ENCODE results near the gene MAGI2.
"Not testable (repeated sequence)": the region's sequence is repeated elsewhere in the genome, so short reads cannot be mapped to it uniquely, and the experiment has no call there.

Gene MAGI2

GRCh38 chr7:78024591-78024990, 1428.9 kb downstream of the MAGI2 start:
- no peak for DNase-seq (ENCODE audit: low spot score)

GRCh38 chr7:78023191-78023590, 1430.3 kb downstream of the MAGI2 start:
- DNase-seq (ENCODE audit: low spot score), result no peak

GRCh38 chr7:78022165-78022564, 1431.3 kb downstream of the MAGI2 start:
- no peak for DNase-seq (ENCODE audit: low spot score)

- no peak for DNase-seq (ENCODE audit: low spot score)
These were observed 1432.6 kb downstream of the MAGI2 start for GRCh38 chr7:78020874-78021249.

- DNase-seq (ENCODE audit: low spot score), result peak; percentile 54
These were observed 1433.2 kb downstream of the MAGI2 start for GRCh38 chr7:78020136-78020873.

GRCh38 chr7:78019447-78020135, 1433.9 kb downstream of the MAGI2 start:
- peak; percentile 76 for DNase-seq (ENCODE audit: low spot score)

GRCh38 chr7:78018641-78019446, 1434.6 kb downstream of the MAGI2 start:
- DNase-seq (ENCODE audit: low spot score), result no peak

GRCh38 chr7:78017591-78018100, 1435.8 kb downstream of the MAGI2 start:
- no peak for DNase-seq (ENCODE audit: low spot score)

GRCh38 chr7:78015574-78016260, 1437.8 kb downstream of the MAGI2 start:
- DNase-seq (ENCODE audit: low spot score), result no peak

- no peak for DNase-seq (ENCODE audit: low spot score)
These were observed 1439.1 kb downstream of the MAGI2 start for GRCh38 chr7:78014401-78014800.

- no peak for DNase-seq (ENCODE audit: low spot score)
These were observed 1440.1 kb downstream of the MAGI2 start for GRCh38 chr7:78013386-78013785.

- DNase-seq (ENCODE audit: low spot score), result no peak
These were observed 1441.8 kb downstream of the MAGI2 start for GRCh38 chr7:78011642-78012041.

GRCh38 chr7:78007231-78007630, 1446.2 kb downstream of the MAGI2 start:
- DNase-seq (ENCODE audit: low spot score), result no peak

GRCh38 chr7:78006063-78006755, 1447.3 kb downstream of the MAGI2 start:
- DNase-seq (ENCODE audit: low spot score), result no peak

- DNase-seq (ENCODE audit: low spot score), result no peak
These were observed 1450.8 kb downstream of the MAGI2 start for GRCh38 chr7:78002715-78003114.

- DNase-seq (ENCODE audit: low spot score), result no peak
These were observed 1451.4 kb downstream of the MAGI2 start for GRCh38 chr7:78002021-78002420.

- DNase-seq (ENCODE audit: low spot score), result not testable (repeated sequence)
These were observed 1454.3 kb downstream of the MAGI2 start for GRCh38 chr7:77999168-77999567.

GRCh38 chr7:77995717-77996116, 1457.8 kb downstream of the MAGI2 start:
- peak; percentile 20 for DNase-seq (ENCODE audit: low spot score)

GRCh38 chr7:77993838-77994237, 1459.6 kb downstream of the MAGI2 start:
- no peak for DNase-seq (ENCODE audit: low spot score)

- DNase-seq (ENCODE audit: low spot score), result no peak
These were observed 1461.8 kb downstream of the MAGI2 start for GRCh38 chr7:77991656-77992055.

GRCh38 chr7:77989981-77990566, 1463.4 kb downstream of the MAGI2 start:
- DNase-seq (ENCODE audit: low spot score), result no peak

All from germinal center (tissue), 1 donor.